ENCODE results near the gene KCNC2.

Gene KCNC2

DNA sequence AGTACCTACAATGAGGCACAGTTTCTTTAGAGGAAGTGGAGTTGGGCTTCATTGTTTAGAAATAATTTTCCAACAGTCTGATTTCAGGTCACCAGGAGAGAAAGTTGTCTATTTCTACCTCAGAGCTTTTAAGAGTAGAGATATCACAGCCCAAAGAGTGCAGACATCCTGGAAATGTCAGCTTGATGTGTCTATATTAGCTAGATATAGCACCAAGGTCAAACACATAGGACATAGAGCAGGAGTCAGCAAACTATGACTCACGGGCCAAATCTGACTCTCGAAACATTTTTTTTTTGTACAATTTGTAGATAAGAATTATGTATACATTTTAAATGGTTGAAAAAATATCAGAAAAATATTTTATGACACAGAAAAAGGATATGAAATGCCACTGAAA is 53.7 kb downstream of the KCNC2 start:
- Histone ChIP-seq H3K9me3 (ENCODE audit: control insufficient read depth, low read length) (no peaks in the 10 kb centered on the region), H3K9ac (ENCODE audit: low read length) (no peak overlapping the region), H3K4me3 (ENCODE audit: low read length) (no peak overlapping the region), H3K27me3 (ENCODE audit: control insufficient read depth, insufficient read depth, low read length) (no peaks in the 10 kb centered on the region), H3K36me3 (ENCODE audit: control insufficient read depth, insufficient read depth, low read length) (no peaks in the 10 kb centered on the region), H3K4me1 (ENCODE audit: control insufficient read depth, insufficient read depth, low read length) (peaks cover 6% of the 10 kb centered on the region)

DNA sequence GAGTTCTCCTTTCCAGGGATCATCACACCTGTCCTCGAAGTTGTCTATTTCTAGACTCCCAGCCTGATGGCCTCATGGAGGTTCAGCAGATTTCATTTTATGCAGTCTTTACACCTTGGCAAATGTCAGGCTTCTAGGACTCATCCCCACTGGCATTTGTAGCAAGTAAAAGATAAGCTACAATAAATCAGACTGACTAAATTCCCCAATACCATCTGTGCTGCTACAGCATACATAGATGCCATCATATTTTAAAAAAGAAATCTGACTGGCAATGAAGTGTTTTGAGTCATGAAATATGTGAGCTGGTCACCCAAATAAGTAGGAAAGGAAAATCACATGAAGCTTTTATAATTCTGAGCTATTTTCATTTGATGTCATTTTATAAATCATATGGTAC is 55.3 kb downstream of the KCNC2 start:
- Histone ChIP-seq H3K27me3 (ENCODE audit: control insufficient read depth, insufficient read depth, low read length) (no peaks in the 10 kb centered on the region), H3K4me1 (ENCODE audit: control insufficient read depth, insufficient read depth, low read length) (peaks cover 6% of the 10 kb centered on the region), H3K9me3 (ENCODE audit: control insufficient read depth, low read length) (no peaks in the 10 kb centered on the region), H3K36me3 (ENCODE audit: control insufficient read depth, insufficient read depth, low read length) (no peaks in the 10 kb centered on the region), H3K4me3 (ENCODE audit: low read length) (no peak overlapping the region), H3K9ac (ENCODE audit: low read length) (no peak overlapping the region)

DNA sequence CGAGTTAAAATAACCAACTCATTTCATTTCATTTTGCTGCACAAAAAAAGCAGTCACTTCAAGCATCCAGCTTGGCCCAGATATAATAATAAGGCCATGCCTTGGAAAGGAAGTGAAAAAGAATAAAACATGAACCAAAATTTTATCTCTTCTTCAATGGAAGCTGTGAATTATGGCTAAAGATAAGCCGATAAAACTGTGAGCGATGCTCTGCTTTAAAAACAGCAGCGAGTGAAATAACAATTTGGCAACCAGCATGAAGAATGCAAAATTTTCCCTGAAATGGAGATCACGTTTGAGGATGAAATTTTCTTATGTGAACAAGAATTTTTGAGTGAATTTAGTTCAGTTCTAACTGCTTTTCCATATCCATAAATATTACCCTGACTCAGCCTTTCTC is 70.4 kb downstream of the KCNC2 start:
- Histone ChIP-seq H3K36me3 (ENCODE audit: control insufficient read depth, insufficient read depth, low read length) (no peaks in the 10 kb centered on the region), H3K9ac (ENCODE audit: low read length) (no peak overlapping the region), H3K27me3 (ENCODE audit: control insufficient read depth, insufficient read depth, low read length) (no peaks in the 10 kb centered on the region), H3K4me3 (ENCODE audit: low read length) (no peak overlapping the region), H3K9me3 (ENCODE audit: control insufficient read depth, low read length) (no peaks in the 10 kb centered on the region), H3K4me1 (ENCODE audit: control insufficient read depth, insufficient read depth, low read length) (no peaks in the 10 kb centered on the region)

DNA sequence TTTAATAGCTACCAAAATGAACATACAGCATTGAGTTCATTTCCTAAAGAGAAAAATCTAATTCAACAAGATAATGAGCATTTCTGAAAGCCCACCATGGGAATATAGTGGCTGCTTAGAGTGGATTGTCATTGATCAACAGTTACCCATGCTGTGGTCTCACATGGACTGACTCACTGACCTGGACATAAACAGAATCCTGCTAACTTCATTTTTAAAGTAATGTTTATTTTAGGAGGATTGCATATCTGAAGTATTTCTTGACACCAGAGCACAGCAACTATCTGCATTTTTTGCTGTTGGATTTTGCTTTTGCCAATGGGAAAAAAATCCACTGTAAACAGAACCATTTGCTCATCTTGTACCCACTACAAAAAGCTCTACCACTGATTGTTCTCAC is 71.7 kb downstream of the KCNC2 start:
- no peak overlapping the region for H3K4me3 ChIP-seq (ENCODE audit: low read length)
- H3K36me3 ChIP-seq (ENCODE audit: control insufficient read depth, insufficient read depth, low read length): no peaks in the 10 kb centered on the region
- H3K27me3 ChIP-seq (ENCODE audit: control insufficient read depth, insufficient read depth, low read length): no peaks in the 10 kb centered on the region
- H3K9ac ChIP-seq (ENCODE audit: low read length): no peak overlapping the region
- H3K4me1 ChIP-seq (ENCODE audit: control insufficient read depth, insufficient read depth, low read length): no peaks in the 10 kb centered on the region
- no peaks in the 10 kb centered on the region for H3K9me3 ChIP-seq (ENCODE audit: control insufficient read depth, low read length)

DNA sequence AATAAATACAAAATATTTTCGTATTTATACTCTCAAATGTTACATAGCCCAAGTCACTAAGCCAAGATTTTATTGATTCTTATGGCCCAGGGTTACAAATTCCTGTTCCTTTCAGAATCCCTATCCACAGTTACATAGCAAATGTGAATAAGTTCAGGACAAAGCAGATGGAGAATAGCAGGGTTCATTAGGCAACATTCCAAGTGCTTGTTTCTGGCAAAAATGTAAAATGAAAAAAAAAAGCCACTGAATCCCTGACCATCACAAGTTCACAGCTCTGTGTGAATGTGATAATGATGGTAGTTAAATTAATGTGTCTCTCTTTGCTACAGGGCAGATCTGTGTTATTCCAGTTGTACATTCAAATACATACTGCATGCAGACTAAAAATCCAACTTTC is 74.6 kb downstream of the KCNC2 start:
- Histone ChIP-seq H3K9me3 (ENCODE audit: control insufficient read depth, low read length) (no peaks in the 10 kb centered on the region), H3K27me3 (ENCODE audit: control insufficient read depth, insufficient read depth, low read length) (no peaks in the 10 kb centered on the region), H3K4me3 (ENCODE audit: low read length) (no peak overlapping the region), H3K36me3 (ENCODE audit: control insufficient read depth, insufficient read depth, low read length) (no peaks in the 10 kb centered on the region), H3K4me1 (ENCODE audit: control insufficient read depth, insufficient read depth, low read length) (no peaks in the 10 kb centered on the region), H3K9ac (ENCODE audit: low read length) (no peak overlapping the region)

DNA sequence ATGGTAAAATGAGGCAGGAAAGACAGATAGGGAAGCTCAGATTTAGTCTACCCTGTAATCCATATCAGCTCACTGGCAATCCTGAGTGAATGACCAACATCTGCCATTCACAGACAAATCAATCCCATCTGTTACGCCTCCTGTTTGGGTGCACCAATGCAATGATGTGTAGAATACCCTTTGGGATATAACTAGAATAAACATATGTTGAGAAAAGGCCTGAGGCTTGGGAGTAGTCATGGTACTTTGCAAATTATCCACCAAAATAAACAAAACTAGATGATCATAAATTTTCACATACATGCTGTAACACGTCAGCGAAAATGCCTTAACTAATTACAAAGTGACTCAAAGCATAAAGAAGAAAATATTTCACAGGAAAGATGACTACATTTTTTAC is 78.8 kb downstream of the KCNC2 start:
- Histone ChIP-seq H3K4me3 (ENCODE audit: low read length) (no peak overlapping the region), H3K9ac (ENCODE audit: low read length) (no peak overlapping the region), H3K4me1 (ENCODE audit: control insufficient read depth, insufficient read depth, low read length) (peaks cover 4% of the 10 kb centered on the region), H3K27me3 (ENCODE audit: control insufficient read depth, insufficient read depth, low read length) (no peaks in the 10 kb centered on the region), H3K9me3 (ENCODE audit: control insufficient read depth, low read length) (no peaks in the 10 kb centered on the region), H3K36me3 (ENCODE audit: control insufficient read depth, insufficient read depth, low read length) (no peaks in the 10 kb centered on the region)

DNA sequence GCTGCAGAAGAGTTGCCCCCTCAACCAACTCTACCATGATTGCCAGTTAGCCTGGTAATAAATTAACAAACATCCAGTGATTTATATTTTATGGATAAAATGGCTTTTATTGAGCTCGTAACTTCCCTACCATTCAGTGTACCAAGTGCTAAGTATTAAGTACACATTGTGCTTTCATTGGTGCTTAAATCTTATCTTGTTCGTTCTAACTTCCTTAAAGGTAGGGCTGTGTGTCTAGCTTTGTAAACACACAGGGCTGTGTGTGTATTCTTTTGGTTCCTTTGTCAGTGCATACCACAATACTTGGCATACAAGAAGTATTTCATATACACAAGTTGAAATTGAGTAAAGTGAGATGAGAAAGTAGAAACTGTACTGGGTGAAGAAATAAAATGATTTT is 80.4 kb downstream of the KCNC2 start:
- no peaks in the 10 kb centered on the region for H3K9me3 ChIP-seq (ENCODE audit: control insufficient read depth, low read length)
- H3K27me3 ChIP-seq (ENCODE audit: control insufficient read depth, insufficient read depth, low read length): no peaks in the 10 kb centered on the region
- H3K4me1 ChIP-seq (ENCODE audit: control insufficient read depth, insufficient read depth, low read length): peaks cover 4% of the 10 kb centered on the region
- no peak overlapping the region for H3K9ac ChIP-seq (ENCODE audit: low read length)
- H3K4me3 ChIP-seq (ENCODE audit: low read length): no peak overlapping the region
- H3K36me3 ChIP-seq (ENCODE audit: control insufficient read depth, insufficient read depth, low read length): no peaks in the 10 kb centered on the region

DNA sequence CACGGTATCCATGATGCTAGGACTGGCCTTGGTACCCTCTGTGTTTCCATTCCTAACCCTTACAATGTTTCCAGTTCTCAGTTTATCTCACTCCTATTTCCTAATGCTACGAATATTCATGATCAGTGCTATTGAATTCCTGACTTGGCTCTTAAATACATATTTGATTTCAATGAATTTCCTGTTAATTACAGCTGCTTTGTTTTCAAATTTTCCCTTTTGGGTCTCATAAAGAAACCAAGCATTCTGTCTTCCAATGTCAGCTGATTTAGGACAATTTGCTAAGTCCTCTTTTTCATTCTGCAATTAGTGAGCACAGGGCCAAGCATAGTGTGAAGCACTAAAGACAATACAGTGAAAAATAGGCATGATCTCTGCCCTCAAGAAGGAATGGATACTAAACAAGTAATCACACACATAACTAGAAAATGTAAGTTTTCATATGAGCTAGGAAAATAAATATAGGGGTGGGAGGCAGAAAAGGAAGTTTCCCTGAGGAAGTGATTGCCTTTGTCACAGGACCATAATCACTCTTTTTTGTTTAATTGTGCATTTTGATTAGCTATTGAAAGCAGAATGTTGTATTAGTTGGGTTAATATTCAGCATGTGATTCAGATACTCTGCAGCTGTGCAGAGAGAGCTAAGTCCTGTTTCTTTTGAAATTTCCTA is 88.5 kb downstream of the KCNC2 start:
- Histone ChIP-seq H3K27me3 (ENCODE audit: control insufficient read depth, insufficient read depth, low read length) (no peaks in the 10 kb centered on the region), H3K36me3 (ENCODE audit: control insufficient read depth, insufficient read depth, low read length) (no peaks in the 10 kb centered on the region), H3K4me3 (ENCODE audit: low read length) (no peak overlapping the region), H3K9me3 (ENCODE audit: control insufficient read depth, low read length) (no peaks in the 10 kb centered on the region), H3K9ac (ENCODE audit: low read length) (no peak overlapping the region), H3K4me1 (ENCODE audit: control insufficient read depth, insufficient read depth, low read length) (no peaks in the 10 kb centered on the region)

DNA sequence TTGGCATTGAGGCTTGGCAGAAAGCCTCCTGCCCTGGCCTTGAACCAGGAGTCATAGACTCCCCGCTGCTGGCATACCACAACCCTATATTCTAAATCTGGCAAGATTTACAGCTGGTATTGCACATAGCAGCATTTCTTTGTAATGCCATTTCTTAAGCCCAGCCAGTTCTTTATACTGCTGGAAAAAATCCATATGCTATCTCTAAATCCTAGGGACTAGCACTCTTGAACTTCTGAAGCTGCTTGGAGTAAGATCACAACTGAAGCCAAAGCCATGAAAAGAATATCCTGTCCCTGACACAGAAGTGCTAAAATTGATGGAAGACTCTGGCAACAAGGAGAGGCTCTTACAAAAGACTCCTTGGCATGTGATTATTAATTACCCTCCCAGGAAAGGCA is 89.3 kb downstream of the KCNC2 start:
- Histone ChIP-seq H3K27me3 (ENCODE audit: control insufficient read depth, insufficient read depth, low read length) (no peaks in the 10 kb centered on the region), H3K4me1 (ENCODE audit: control insufficient read depth, insufficient read depth, low read length) (no peaks in the 10 kb centered on the region), H3K36me3 (ENCODE audit: control insufficient read depth, insufficient read depth, low read length) (no peaks in the 10 kb centered on the region), H3K4me3 (ENCODE audit: low read length) (no peak overlapping the region), H3K9me3 (ENCODE audit: control insufficient read depth, low read length) (no peaks in the 10 kb centered on the region), H3K9ac (ENCODE audit: low read length) (no peak overlapping the region)

DNA sequence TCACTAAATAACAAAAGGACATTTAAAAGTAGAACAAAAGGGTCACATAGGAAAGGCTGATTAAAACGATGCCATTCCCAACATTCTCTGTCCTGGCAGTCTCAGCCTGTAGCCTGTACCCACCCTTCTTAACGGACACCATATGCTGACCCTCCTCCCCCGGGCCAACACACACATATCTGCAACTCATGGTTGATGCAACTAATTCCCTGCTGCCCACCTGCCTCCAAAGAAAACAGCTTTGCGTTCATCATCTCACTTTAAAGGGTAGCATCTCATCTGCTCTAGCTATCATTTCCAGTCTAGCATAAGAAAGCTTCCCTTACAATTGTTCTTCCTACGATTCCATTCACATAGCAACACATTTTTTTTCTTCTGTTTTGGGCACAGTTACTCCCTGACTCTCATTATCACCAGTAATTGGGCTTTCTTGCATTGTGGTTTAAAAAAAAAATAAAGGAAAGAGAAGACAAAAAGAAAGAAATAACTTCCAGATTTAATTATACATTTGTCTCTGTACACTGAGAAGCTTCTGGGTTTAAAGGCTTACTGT is 92.9 kb downstream of the KCNC2 start:
- H3K9ac ChIP-seq (ENCODE audit: low read length): no peak overlapping the region
- no peaks in the 10 kb centered on the region for H3K4me1 ChIP-seq (ENCODE audit: control insufficient read depth, insufficient read depth, low read length)
- H3K4me3 ChIP-seq (ENCODE audit: low read length): no peak overlapping the region
- H3K9me3 ChIP-seq (ENCODE audit: control insufficient read depth, low read length): no peaks in the 10 kb centered on the region
- H3K36me3 ChIP-seq (ENCODE audit: control insufficient read depth, insufficient read depth, low read length): no peaks in the 10 kb centered on the region
- no peaks in the 10 kb centered on the region for H3K27me3 ChIP-seq (ENCODE audit: control insufficient read depth, insufficient read depth, low read length)

DNA sequence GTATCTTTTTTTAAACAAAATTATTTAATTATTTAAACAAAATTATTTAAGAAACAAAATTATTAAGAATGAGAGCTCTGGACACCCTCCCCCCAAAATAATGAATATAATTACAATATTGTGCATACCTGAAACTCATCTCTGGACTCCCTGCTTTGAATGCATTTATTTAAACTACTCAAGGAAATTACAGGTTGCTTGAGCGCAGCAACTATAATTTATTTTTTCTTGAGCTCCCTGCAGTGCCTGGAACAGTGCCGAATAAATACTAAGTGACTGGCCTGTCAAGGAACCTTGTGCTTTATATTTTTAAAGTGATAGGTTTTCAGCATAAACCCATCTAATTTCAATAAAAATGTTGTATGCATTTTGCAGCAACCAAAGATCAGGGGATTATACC is 93.9 kb downstream of the KCNC2 start:
- no peak overlapping the region for H3K4me3 ChIP-seq (ENCODE audit: low read length)
- no peaks in the 10 kb centered on the region for H3K27me3 ChIP-seq (ENCODE audit: control insufficient read depth, insufficient read depth, low read length)
- H3K4me1 ChIP-seq (ENCODE audit: control insufficient read depth, insufficient read depth, low read length): no peaks in the 10 kb centered on the region
- no peaks in the 10 kb centered on the region for H3K9me3 ChIP-seq (ENCODE audit: control insufficient read depth, low read length)
- H3K36me3 ChIP-seq (ENCODE audit: control insufficient read depth, insufficient read depth, low read length): no peaks in the 10 kb centered on the region
- no peak overlapping the region for H3K9ac ChIP-seq (ENCODE audit: low read length)

DNA sequence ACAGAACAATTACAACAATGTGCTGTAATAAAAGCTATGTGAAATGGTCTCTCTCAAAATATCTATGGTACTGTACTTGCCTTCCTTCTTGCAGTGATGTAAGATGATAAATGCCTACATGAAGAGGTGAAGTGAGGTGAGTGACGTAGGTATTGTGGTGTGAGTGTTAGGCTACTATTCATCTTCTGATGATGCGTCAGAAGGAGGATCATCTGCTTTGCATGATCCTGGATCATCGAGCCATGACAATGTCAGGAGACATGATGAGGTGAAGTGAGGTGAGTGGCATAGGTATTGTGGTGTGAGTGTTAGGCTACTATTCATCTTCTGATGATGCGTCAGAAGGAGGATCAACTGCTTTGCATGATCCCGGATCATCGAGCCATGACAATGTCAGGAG is 105.8 kb downstream of the KCNC2 start:
- Histone ChIP-seq H3K4me3 (ENCODE audit: low read length) (no peak overlapping the region), H3K9ac (ENCODE audit: low read length) (no peak overlapping the region), H3K9me3 (ENCODE audit: control insufficient read depth, low read length) (no peaks in the 10 kb centered on the region), H3K36me3 (ENCODE audit: control insufficient read depth, insufficient read depth, low read length) (no peaks in the 10 kb centered on the region), H3K27me3 (ENCODE audit: control insufficient read depth, insufficient read depth, low read length) (no peaks in the 10 kb centered on the region), H3K4me1 (ENCODE audit: control insufficient read depth, insufficient read depth, low read length) (no peaks in the 10 kb centered on the region)

DNA sequence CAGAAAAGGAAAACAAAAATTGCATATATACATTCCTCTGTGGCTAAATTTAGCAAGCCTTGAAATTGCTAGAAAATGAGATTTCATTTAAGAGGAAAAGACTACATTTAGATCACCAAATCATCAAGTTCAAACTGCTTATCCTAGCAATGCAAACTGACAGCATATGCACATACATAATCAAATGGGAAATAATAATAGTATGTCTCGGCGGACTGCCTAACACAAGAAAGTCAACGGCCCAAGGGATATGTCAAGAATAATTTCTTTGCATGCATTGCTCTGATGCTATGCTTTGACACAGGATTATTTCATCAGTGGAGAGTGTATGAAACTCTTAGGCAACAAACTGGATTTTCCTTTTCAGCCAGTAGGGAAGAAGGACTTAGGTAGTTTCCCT is 107.9 kb downstream of the KCNC2 start:
- Histone ChIP-seq H3K36me3 (ENCODE audit: control insufficient read depth, insufficient read depth, low read length) (no peaks in the 10 kb centered on the region), H3K4me1 (ENCODE audit: control insufficient read depth, insufficient read depth, low read length) (no peaks in the 10 kb centered on the region), H3K4me3 (ENCODE audit: low read length) (no peak overlapping the region), H3K9ac (ENCODE audit: low read length) (no peak overlapping the region), H3K9me3 (ENCODE audit: control insufficient read depth, low read length) (no peaks in the 10 kb centered on the region), H3K27me3 (ENCODE audit: control insufficient read depth, insufficient read depth, low read length) (no peaks in the 10 kb centered on the region)
